Activated CD8-positive, alpha-beta T cell treated with anti-CD3 and anti-CD28 coated beads, Interleukin-2, amount 10 ng/mL, durations not matched to agents 7 days and 5 days (primary cell): ENCODE data around the gene STEAP1B. TPM values are rescaled to one million over a fixed set of nuclear protein-coding genes. Genes with fewer than 3 reads are reported as not detected.

Experiments
- ATAC-seq: fragments of 150-1000 bp; cut with Tn5 transposase; one replicate; pipeline ENCODE4 v1.10.0; 2021; ENCODE audit warnings: moderate library complexity
- CTCF ChIA-PET: fragments of 350-600 bp; sonication (Branson Sonifier 250); formaldehyde crosslinking; loops from one replicate; lab custom pipeline; 2021; ENCODE audit warnings: antibody characterized with exemption; lab: Charles Lee
- POLR2A ChIA-PET: fragments of 350-600 bp; sonication (Branson Sonifier 250); formaldehyde crosslinking; loops from one replicate; lab custom pipeline; 2021; ENCODE audit warnings: antibody characterized with exemption; lab: Charles Lee
- DNase-seq: peaks from one replicate; pipeline ENCODE4 v3.0.0-alpha.2; 2020
- H3K27ac Mint-ChIP-seq: one replicate; pipeline ENCODE4 v1.8.0; 2021; ENCODE audit warnings: mild to moderate bottlenecking, mixed read lengths
- H3K27me3 Mint-ChIP-seq: one replicate; pipeline ENCODE4 v1.8.0; 2021; ENCODE audit warnings: low read depth, mixed read lengths
- H3K36me3 Mint-ChIP-seq: one replicate; pipeline ENCODE4 v1.8.0; 2021; ENCODE audit warnings: low read depth, mixed read lengths
- H3K4me1 Mint-ChIP-seq: one replicate; pipeline ENCODE4 v1.8.0; 2021; ENCODE audit warnings: low read depth, mixed read lengths
- H3K4me3 Mint-ChIP-seq: one replicate; pipeline ENCODE4 v1.8.0; 2021; ENCODE audit warnings: mild to moderate bottlenecking, mixed read lengths
- H3K9me3 Mint-ChIP-seq: one replicate; pipeline ENCODE4 v1.8.0; 2022; ENCODE audit warnings: mixed read lengths; ENCODE audit not compliant: insufficient read depth
- total RNA-seq, 2 experiments: library from RNA; stranded (reverse); gene quantifications; one replicate each; pipeline ENCODE4 v1.2.3, GENCODE V29; 2021

STEAP1B gene
- total RNA-seq, 2 experiments from 2014 or later = not detected

- DNase-seq = no peak
- ChIA-PET CTCF (no interaction called here), POLR2A (no interaction called here)
- H3K9me3 Mint-ChIP-seq = no peaks in the 10 kb centered on the region
- peaks cover 6% of the 10 kb centered on the region for H3K4me1 Mint-ChIP-seq
- ATAC-seq = no peak
- H3K27me3 Mint-ChIP-seq = peaks cover 10% of the 10 kb centered on the region
- no peak overlapping the region for H3K27ac Mint-ChIP-seq
- H3K36me3 Mint-ChIP-seq = no peaks in the 10 kb centered on the region
- H3K4me3 Mint-ChIP-seq = no peak overlapping the region
Observed at GRCh38 chr7:22387583-22387982, 112.4 kb downstream of the STEAP1B start.

DNA sequence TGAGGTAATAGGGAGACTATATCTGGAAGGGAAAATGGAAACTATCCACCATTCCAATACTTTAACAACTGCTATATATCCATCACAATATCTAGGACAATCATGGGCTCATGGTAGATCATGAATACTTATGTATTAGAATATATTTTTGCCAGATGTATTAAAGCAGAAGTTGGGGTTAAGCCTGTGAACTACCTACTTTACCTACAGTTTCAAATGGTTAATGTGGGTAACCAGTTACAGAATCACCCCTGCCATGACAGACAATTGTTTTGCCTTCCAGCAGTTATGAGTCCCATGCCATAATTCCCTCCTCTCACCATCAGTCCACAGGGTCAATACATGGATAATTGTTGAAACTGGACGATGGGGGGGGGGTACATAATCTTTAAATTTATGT is 113.1 kb downstream of the STEAP1B start:
- Mint-ChIP-seq H3K36me3 (no peaks in the 10 kb centered on the region), H3K4me1 (peaks cover 6% of the 10 kb centered on the region), H3K9me3 (no peaks in the 10 kb centered on the region), H3K27ac (no peak overlapping the region), H3K27me3 (peaks cover 10% of the 10 kb centered on the region), H3K4me3 (no peak overlapping the region)
- POLR2A ChIA-PET = no interaction called here
- ATAC-seq (no peak), DNase-seq (no peak)
- CTCF ChIA-PET = no interaction called here

GRCh38 chr7:22386206-22386858 is 113.7 kb downstream of the STEAP1B start:
- no peaks in the 10 kb centered on the region for H3K9me3 Mint-ChIP-seq
- no peak overlapping the region for H3K4me3 Mint-ChIP-seq
- H3K27ac Mint-ChIP-seq = no peak overlapping the region
- DNase-seq = no peak
- ChIA-PET POLR2A (no interaction called here), CTCF (no interaction called here)
- peaks cover 6% of the 10 kb centered on the region for H3K4me1 Mint-ChIP-seq
- H3K36me3 Mint-ChIP-seq = no peaks in the 10 kb centered on the region
- no peak for ATAC-seq
- H3K27me3 Mint-ChIP-seq = peaks cover 11% of the 10 kb centered on the region

- no peak for ATAC-seq
- H3K27me3 Mint-ChIP-seq = peaks cover 16% of the 10 kb centered on the region
- POLR2A ChIA-PET = no interaction called here
Observed at GRCh38 chr7:22385326-22385725, 114.7 kb downstream of the STEAP1B start.

DNA sequence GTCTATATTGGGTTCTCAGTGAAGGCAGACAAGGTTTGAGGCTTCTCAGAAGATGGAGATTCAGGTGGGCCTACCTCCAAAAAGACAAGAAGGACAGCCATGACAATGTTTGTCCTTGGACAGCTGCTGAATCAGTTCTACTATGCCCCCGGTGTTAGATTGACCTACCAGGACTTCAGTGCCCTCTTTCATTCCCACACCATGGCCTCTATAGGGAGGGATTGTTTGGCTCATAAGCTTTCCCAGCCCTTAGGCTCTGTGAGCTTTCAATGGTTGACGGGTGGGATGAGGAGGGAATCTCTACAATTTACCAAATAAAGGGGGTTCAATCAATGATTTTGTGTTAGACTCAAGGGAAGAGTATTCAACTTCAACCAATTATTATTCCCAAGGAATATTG is 119.7 kb downstream of the STEAP1B start:
- Mint-ChIP-seq H3K27ac (no peak overlapping the region), H3K27me3 (peaks cover 19% of the 10 kb centered on the region), H3K4me3 (no peak overlapping the region), H3K36me3 (no peaks in the 10 kb centered on the region), H3K4me1 (no peaks in the 10 kb centered on the region), H3K9me3 (no peaks in the 10 kb centered on the region)
- ATAC-seq (no peak), DNase-seq (no peak)
- ChIA-PET CTCF (no interaction called here), POLR2A (no interaction called here)

More at GRCh38 chr7:22385326-22385725, 114.7 kb downstream of the STEAP1B start:
- Mint-ChIP-seq H3K36me3 (no peaks in the 10 kb centered on the region), H3K9me3 (no peaks in the 10 kb centered on the region), H3K27ac (no peak overlapping the region), H3K4me3 (no peak overlapping the region), H3K4me1 (no peaks in the 10 kb centered on the region)
- CTCF ChIA-PET = no interaction called here
- no peak for DNase-seq

DNA sequence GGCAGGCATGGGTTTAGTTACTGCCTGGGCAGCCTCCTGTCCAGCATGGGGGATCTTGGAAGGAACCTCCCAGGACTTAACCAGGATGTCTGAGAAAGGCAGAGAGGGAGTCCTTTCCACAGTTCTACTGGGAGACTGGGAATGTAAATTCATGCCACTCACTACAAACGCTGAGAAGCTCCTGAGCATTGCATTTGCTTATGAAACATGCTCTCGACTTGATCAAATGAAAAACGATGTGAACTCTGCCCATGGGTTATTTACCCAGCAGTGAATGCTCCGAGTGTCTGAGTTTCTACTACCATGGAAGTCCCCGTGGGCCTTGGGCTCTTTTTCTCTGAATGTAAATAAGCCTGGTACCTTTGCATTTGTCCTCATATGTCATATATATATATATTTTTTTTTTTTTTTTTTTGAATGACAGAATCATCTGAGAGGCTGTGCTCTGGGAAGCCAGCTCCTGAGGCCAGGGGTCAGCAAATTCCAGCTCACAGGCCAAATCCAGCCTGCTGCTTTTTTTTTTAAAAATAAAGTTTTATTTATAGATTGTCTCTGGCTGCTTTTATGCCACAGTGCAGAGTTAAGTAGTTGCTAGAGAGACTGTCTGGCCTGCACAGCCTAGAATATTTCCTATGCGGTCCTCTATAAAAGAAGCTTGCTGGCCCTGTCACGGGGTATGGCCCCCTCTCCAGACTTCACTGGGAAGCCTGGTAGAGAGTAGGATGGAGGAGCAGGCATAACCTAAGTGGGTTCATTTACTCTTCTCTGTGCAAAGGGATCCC is 121.6 kb downstream of the STEAP1B start:
- no peaks in the 10 kb centered on the region for H3K4me1 Mint-ChIP-seq

DNA sequence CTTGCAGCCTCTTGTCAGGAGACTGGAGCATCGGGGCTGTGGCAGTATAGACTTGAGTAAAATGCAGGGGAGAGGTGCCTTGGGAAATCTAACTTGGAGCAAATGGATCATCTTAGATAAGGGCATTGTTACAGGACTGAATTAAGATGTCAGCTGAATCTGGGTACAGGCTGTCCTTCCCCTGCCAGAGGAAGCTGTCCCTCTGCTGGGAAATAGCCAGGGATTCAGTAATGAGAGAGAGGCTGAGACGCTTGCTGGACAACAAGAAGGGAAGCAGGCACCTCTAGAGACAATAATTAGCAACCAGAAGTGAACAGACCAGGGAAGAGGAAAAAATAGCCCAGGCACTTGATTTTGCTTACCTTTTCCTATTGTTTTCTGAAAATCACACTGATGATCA is 122.3 kb downstream of the STEAP1B start:
- Mint-ChIP-seq H3K4me3 (no peak overlapping the region), H3K4me1 (no peaks in the 10 kb centered on the region), H3K27me3 (peaks cover 20% of the 10 kb centered on the region), H3K27ac (no peak overlapping the region), H3K9me3 (no peaks in the 10 kb centered on the region), H3K36me3 (no peaks in the 10 kb centered on the region)
- ATAC-seq (no peak), DNase-seq (no peak)
- POLR2A ChIA-PET = no interaction called here
- CTCF ChIA-PET = no interaction called here

More for the DNA sequence above, 121.6 kb downstream of the STEAP1B start:
- DNase-seq (no peak), ATAC-seq (no peak)
- no peak overlapping the region for H3K27ac Mint-ChIP-seq
- no peaks in the 10 kb centered on the region for H3K9me3 Mint-ChIP-seq
- ChIA-PET POLR2A (no interaction called here), CTCF (interaction anchor here (1.2 kb wide), 1 partner anchor 268 kb away, joined by 3 read pairs; no protein-coding TSS in a partner anchor)
- H3K27me3 Mint-ChIP-seq = peaks cover 21% of the 10 kb centered on the region
- H3K36me3 Mint-ChIP-seq = no peaks in the 10 kb centered on the region
- no peak overlapping the region for H3K4me3 Mint-ChIP-seq

- H3K4me3 Mint-ChIP-seq = no peak overlapping the region
- H3K9me3 Mint-ChIP-seq = no peaks in the 10 kb centered on the region
- H3K27me3 Mint-ChIP-seq = peaks cover 17% of the 10 kb centered on the region
- DNase-seq (no peak), ATAC-seq (no peak)
- H3K36me3 Mint-ChIP-seq = no peaks in the 10 kb centered on the region
- ChIA-PET POLR2A (no interaction called here), CTCF (no interaction called here)
- H3K4me1 Mint-ChIP-seq = no peaks in the 10 kb centered on the region
- no peak overlapping the region for H3K27ac Mint-ChIP-seq
Observed at GRCh38 chr7:22375359-22376048, 124.5 kb downstream of the STEAP1B start.

DNA sequence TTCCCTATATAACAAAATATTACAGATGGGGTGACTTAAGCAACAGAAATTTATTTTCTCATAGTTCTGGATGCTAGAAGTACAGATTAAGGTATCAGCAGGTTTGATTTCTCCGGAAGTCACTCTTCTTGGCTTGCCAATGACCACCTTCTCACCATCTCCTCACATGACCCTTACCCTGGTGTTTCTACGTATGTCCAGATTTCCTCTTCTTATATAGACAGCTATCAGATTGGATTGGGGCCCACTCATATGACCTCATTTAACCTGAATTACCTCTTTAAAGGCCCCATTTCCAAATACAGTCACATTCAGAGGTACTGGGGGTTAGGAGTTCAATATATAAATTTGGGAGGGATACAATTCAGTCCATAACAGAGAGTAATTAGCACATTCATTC is 126.1 kb downstream of the STEAP1B start:
- Mint-ChIP-seq H3K27ac (no peak overlapping the region), H3K9me3 (no peaks in the 10 kb centered on the region), H3K36me3 (no peaks in the 10 kb centered on the region), H3K27me3 (peaks cover 22% of the 10 kb centered on the region), H3K4me1 (no peaks in the 10 kb centered on the region), H3K4me3 (no peak overlapping the region)
- ATAC-seq (no peak), DNase-seq (no peak)
- ChIA-PET POLR2A (no interaction called here), CTCF (no interaction called here)

- H3K4me3 Mint-ChIP-seq = no peak overlapping the region
- H3K36me3 Mint-ChIP-seq = no peaks in the 10 kb centered on the region
- ATAC-seq = no peak
- no peak for DNase-seq
- no peak overlapping the region for H3K27ac Mint-ChIP-seq
- H3K27me3 Mint-ChIP-seq = peaks cover 22% of the 10 kb centered on the region
- H3K4me1 Mint-ChIP-seq = no peaks in the 10 kb centered on the region
- no peaks in the 10 kb centered on the region for H3K9me3 Mint-ChIP-seq
- ChIA-PET POLR2A (no interaction called here), CTCF (no interaction called here)
Observed at GRCh38 chr7:22373388-22373787, 126.6 kb downstream of the STEAP1B start.

- no peaks in the 10 kb centered on the region for H3K9me3 Mint-ChIP-seq
- no peak overlapping the region for H3K4me3 Mint-ChIP-seq
- POLR2A ChIA-PET = no interaction called here
- no peak overlapping the region for H3K27ac Mint-ChIP-seq
- no peaks in the 10 kb centered on the region for H3K4me1 Mint-ChIP-seq
- H3K27me3 Mint-ChIP-seq = peaks cover 22% of the 10 kb centered on the region
- ATAC-seq (no peak), DNase-seq (no peak)
- CTCF ChIA-PET = no interaction called here
- H3K36me3 Mint-ChIP-seq = no peaks in the 10 kb centered on the region
Observed at GRCh38 chr7:22372863-22373262, 127.1 kb downstream of the STEAP1B start.

DNA sequence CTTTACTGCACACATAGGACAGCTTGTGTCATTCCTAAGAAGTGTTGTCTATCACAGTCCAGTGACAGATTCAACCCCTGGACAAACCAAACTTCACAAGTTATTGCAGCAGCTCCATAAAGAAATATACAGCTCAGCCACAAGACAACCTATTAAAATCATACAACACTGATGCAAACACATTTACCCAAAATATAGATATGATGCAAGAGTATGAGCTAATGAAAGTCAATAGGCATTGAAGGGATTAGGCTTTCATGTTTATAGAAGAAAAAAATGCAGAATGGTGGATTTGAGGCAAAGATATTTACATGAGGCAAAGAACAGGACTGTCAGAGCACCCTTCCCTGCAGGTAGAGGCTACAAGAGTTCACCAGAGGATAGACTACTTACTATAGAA is 128.1 kb downstream of the STEAP1B start:
- ChIA-PET CTCF (no interaction called here), POLR2A (no interaction called here)
- DNase-seq (no peak), ATAC-seq (no peak)
- H3K27ac Mint-ChIP-seq = no peak overlapping the region
- H3K27me3 Mint-ChIP-seq = peaks cover 18% of the 10 kb centered on the region
- H3K36me3 Mint-ChIP-seq = no peaks in the 10 kb centered on the region
- no peak overlapping the region for H3K4me3 Mint-ChIP-seq
- H3K4me1 Mint-ChIP-seq = no peaks in the 10 kb centered on the region
- H3K9me3 Mint-ChIP-seq = no peaks in the 10 kb centered on the region
